Lung (tissue), 12 donors: ENCODE results near the gene TBC1D3B. TPM values are rescaled to one million over a fixed set of nuclear protein-coding genes. Genes with fewer than 3 reads are reported as not detected.

Source experiments
- ATAC-seq: fragments of 200-7000 bp; cut with Tn5 transposase; one replicate; pipeline ENCODE4 v1.9.1; 2020; ENCODE audit warnings: moderate number of reproducible peaks; ENCODE audit not compliant: insufficient read depth, low FRiP score
- DNase-seq, 3 donors: peaks; one replicate each; pipeline ENCODE4 v3.0.0-alpha.2; 2013 to 2017
- H3K27ac ChIP-seq, 2 donors: one replicate each; pipeline ENCODE4 v1.5.1; 2013; ENCODE audit warnings: mild to moderate bottlenecking in 2 of 2, moderate library complexity in 2 of 2, control low read depth in 1 of 2, inconsistent platforms in 1 of 2, low read depth in 1 of 2, low read length in 1 of 2
- H3K27me3 ChIP-seq, 3 donors: one replicate each; pipeline ENCODE4 v1.5.1; 2013; ENCODE audit warnings: low read length in 2 of 3; ENCODE audit not compliant: control insufficient read depth in 3 of 3, insufficient read depth in 3 of 3
- H3K36me3 ChIP-seq, 4 donors: one replicate each; pipeline ENCODE4 v1.5.1; 2013; ENCODE audit warnings: low read length in 4 of 4, mild to moderate bottlenecking in 1 of 4, moderate library complexity in 1 of 4; ENCODE audit not compliant: control insufficient read depth in 4 of 4, insufficient read depth in 4 of 4
- H3K4me1 ChIP-seq, 5 donors: one replicate each; pipeline ENCODE4 v1.5.1; 2013; ENCODE audit warnings: low read length in 5 of 5, mild to moderate bottlenecking in 2 of 5, moderate library complexity in 1 of 5; ENCODE audit not compliant: control insufficient read depth in 5 of 5, insufficient read depth in 5 of 5
- H3K4me3 ChIP-seq: one replicate; pipeline ENCODE4 v1.5.1; 2013; ENCODE audit warnings: mild to moderate bottlenecking, control low read depth, moderate library complexity
- H3K9ac ChIP-seq, 2 donors: one replicate each; pipeline ENCODE4 v1.5.1; 2013; ENCODE audit warnings: low read length in 2 of 2, control low read depth in 1 of 2; ENCODE audit not compliant: insufficient read depth in 1 of 2
- H3K9me3 ChIP-seq, 4 donors: one replicate each; pipeline ENCODE4 v1.5.1; 2013; ENCODE audit warnings: low read length in 3 of 4, mild to moderate bottlenecking in 1 of 4, moderate library complexity in 1 of 4; ENCODE audit not compliant: control insufficient read depth in 4 of 4, insufficient read depth in 3 of 4
- CTCF ChIP-seq: IDR thresholded peaks from 2 replicates; pipeline ENCODE4 v1.5.1; 2012; ENCODE audit warnings: mild to moderate bottlenecking; ENCODE audit errors: control extremely low read depth, extremely low read depth
- WGBS, 2 donors: extraction: QIAGEN DNeasy Blood & Tissue Kit; methylation state at CpG; one replicate each; pipeline ENCODE4 v1.1.7; 2013; 5-methylcytosine and 5-hydroxymethylcytosine counted together
- polyA plus RNA-seq, 2 donors: library from polyadenylated mRNA; stranded (reverse); fragments of 200-250 nt; gene quantifications; one replicate each; pipeline ENCODE4 v1.2.1, GENCODE V29; 2013
- total RNA-seq, 2 donors: library from RNA; depleted of rRNA in 1 of 2; stranded (reverse); fragments of >200 nt in 1 of 2; gene quantifications; one replicate each; pipeline ENCODE4 v1.2.1, GENCODE V29; 2014 to 2021
- donor health status: control.
- donor health status: control.
- donor health status: Bipolar disorder and iron deficiency.
- donor health status: healthy.
- donor health status: DM: yes; HTN: yes; CAD: no.

TBC1D3B gene
- total and polyA plus RNA-seq, 4 donors, result 1.6 to 7.5 (median 3.0) TPM

- no peak overlapping the region for H3K9ac ChIP-seq
- no peak overlapping the region for H3K27ac ChIP-seq
- H3K4me3 ChIP-seq, result no peak overlapping the region
- H3K27me3 ChIP-seq, result peaks cover 0 to 3% (median 0%) of the 10 kb centered on the region in 3 donors
- no peak for ATAC-seq
- DNase-seq, result no peak
- 88 to 90% methylated on average over 5 of the region's 5 CpGs for WGBS, 2 donors
- H3K4me1 ChIP-seq, result peaks cover 0 to 4% (median 0%) of the 10 kb centered on the region in 5 donors
- TF ChIP-seq CTCF, result no peak
- no peaks in the 10 kb centered on the region for H3K36me3 ChIP-seq
- H3K9me3 ChIP-seq, result no peaks in the 10 kb centered on the region
Observed at GRCh38 chr17:36144981-36145729, 31.3 kb downstream of the TBC1D3B start.

- H3K9ac ChIP-seq, result no peak overlapping the region
- no peaks in the 10 kb centered on the region for H3K36me3 ChIP-seq
- peaks cover 0 to 2% (median 0%) of the 10 kb centered on the region in 5 donors for H3K4me1 ChIP-seq
- no peaks in the 10 kb centered on the region for H3K9me3 ChIP-seq
- H3K27ac ChIP-seq, result no peak overlapping the region
- no peak overlapping the region for H3K4me3 ChIP-seq
- 96 to 97% methylated on average over 2 of the region's 2 CpGs for WGBS, 2 donors
- ATAC-seq (no peak), DNase-seq (no peak)
- no peak for TF ChIP-seq CTCF
- H3K27me3 ChIP-seq, result no peaks in the 10 kb centered on the region
Observed at GRCh38 chr17:36144014-36144413, 32.4 kb downstream of the TBC1D3B start.

- no peaks in the 10 kb centered on the region for H3K27me3 ChIP-seq
- no peaks in the 10 kb centered on the region for H3K36me3 ChIP-seq
- H3K9me3 ChIP-seq, result no peaks in the 10 kb centered on the region
- peaks cover 0 to 2% (median 0%) of the 10 kb centered on the region in 5 donors for H3K4me1 ChIP-seq
- H3K27ac ChIP-seq, result no peak overlapping the region
- no peak for TF ChIP-seq CTCF
- no peak overlapping the region for H3K4me3 ChIP-seq
- ATAC-seq (no peak), DNase-seq (no peak)
- WGBS, 2 donors, result 94 to 96% methylated on average over 8 of the region's 8 CpGs
- H3K9ac ChIP-seq, result no peak overlapping the region
Observed at GRCh38 chr17:36142806-36143205, 33.6 kb downstream of the TBC1D3B start.
